ENCODE measurements around the gene DIPK2A. TPM values are rescaled to one million over a fixed set of nuclear protein-coding genes. Genes with fewer than 3 reads are reported as not detected.

The DIPK2A gene
- total and polyA plus RNA-seq, 2 of the 13 experiments (the other 11 are each of a cell fraction or from before 2014, with no cell fraction given): 5.8 to 8.0 TPM

- TF ChIP-seq, protein P1, sequence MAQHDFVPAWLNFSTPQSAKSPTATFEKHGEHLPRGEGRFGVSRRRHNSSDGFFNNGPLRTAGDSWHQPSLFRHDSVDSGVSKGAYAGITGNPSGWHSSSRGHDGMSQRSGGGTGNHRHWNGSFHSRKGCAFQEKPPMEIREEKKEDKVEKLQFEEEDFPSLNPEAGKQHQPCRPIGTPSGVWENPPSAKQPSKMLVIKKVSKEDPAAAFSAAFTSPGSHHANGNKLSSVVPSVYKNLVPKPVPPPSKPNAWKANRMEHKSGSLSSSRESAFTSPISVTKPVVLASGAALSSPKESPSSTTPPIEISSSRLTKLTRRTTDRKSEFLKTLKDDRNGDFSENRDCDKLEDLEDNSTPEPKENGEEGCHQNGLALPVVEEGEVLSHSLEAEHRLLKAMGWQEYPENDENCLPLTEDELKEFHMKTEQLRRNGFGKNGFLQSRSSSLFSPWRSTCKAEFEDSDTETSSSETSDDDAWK (CRISPR knock-in tag; IDR thresholded peaks at IDR 0.05): no peak
- TF ChIP-seq ZNF724P (CRISPR knock-in tag; IDR thresholded peaks at IDR 0.05; ENCODE audit: borderline replicate concordance) (no peak), ZFAT (CRISPR knock-in tag; conservative IDR thresholded peaks at IDR 0.05) (no peak), PRDM10 (CRISPR knock-in tag; IDR thresholded peaks at IDR 0.05; ENCODE audit: low read depth) (no peak)
- TF ChIP-seq, protein P2, sequence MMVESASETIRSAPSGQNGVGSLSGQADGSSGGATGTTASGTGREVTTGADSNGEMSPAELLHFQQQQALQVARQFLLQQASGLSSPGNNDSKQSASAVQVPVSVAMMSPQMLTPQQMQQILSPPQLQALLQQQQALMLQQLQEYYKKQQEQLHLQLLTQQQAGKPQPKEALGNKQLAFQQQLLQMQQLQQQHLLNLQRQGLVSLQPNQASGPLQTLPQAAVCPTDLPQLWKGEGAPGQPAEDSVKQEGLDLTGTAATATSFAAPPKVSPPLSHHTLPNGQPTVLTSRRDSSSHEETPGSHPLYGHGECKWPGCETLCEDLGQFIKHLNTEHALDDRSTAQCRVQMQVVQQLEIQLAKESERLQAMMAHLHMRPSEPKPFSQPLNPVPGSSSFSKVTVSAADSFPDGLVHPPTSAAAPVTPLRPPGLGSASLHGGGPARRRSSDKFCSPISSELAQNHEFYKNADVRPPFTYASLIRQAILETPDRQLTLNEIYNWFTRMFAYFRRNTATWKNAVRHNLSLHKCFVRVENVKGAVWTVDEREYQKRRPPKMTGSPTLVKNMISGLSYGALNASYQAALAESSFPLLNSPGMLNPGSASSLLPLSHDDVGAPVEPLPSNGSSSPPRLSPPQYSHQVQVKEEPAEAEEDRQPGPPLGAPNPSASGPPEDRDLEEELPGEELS (CRISPR knock-in tag; IDR thresholded peaks at IDR 0.05): no peak
- TF ChIP-seq, protein P3, sequence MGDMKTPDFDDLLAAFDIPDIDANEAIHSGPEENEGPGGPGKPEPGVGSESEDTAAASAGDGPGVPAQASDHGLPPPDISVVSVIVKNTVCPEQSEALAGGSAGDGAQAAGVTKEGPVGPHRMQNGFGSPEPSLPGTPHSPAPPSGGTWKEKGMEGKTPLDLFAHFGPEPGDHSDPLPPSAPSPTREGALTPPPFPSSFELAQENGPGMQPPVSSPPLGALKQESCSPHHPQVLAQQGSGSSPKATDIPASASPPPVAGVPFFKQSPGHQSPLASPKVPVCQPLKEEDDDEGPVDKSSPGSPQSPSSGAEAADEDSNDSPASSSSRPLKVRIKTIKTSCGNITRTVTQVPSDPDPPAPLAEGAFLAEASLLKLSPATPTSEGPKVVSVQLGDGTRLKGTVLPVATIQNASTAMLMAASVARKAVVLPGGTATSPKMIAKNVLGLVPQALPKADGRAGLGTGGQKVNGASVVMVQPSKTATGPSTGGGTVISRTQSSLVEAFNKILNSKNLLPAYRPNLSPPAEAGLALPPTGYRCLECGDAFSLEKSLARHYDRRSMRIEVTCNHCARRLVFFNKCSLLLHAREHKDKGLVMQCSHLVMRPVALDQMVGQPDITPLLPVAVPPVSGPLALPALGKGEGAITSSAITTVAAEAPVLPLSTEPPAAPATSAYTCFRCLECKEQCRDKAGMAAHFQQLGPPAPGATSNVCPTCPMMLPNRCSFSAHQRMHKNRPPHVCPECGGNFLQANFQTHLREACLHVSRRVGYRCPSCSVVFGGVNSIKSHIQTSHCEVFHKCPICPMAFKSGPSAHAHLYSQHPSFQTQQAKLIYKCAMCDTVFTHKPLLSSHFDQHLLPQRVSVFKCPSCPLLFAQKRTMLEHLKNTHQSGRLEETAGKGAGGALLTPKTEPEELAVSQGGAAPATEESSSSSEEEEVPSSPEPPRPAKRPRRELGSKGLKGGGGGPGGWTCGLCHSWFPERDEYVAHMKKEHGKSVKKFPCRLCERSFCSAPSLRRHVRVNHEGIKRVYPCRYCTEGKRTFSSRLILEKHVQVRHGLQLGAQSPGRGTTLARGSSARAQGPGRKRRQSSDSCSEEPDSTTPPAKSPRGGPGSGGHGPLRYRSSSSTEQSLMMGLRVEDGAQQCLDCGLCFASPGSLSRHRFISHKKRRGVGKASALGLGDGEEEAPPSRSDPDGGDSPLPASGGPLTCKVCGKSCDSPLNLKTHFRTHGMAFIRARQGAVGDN (CRISPR knock-in tag; IDR thresholded peaks at IDR 0.05): no peak
Observed at GRCh38 chr3:143963946-143964345, 7.7 kb upstream of the DIPK2A start (continued).

All from HepG2 (cell line).